ENCODE measurements around the gene FAM117A. TPM values are rescaled to one million over a fixed set of nuclear protein-coding genes. Genes with fewer than 3 reads are reported as not detected.

The FAM117A gene
- total and polyA plus RNA-seq, 2 of the 4 experiments (the other 2 are of a cell fraction): 0.72 to 3.4 TPM

GRCh38 chr17:49777563-49777962 is 13.6 kb upstream of the FAM117A start:
- H2AK9ac ChIP-seq (replicated peaks; ENCODE audit: low read depth, low read length, poor library complexity): no peak overlapping the region
- WGBS, 2 experiments (ENCODE audit: extremely low coverage in 2 of 2, insufficient read length in 1 of 2): 80% methylated on average over 1 of the region's 2 CpGs; no CpG with 5 or more reads in 1 of the 2 experiments
- H3K9me1 ChIP-seq (ENCODE audit: insufficient read depth, low read length): no peaks in the 10 kb centered on the region; the same call in 1 of the 2 replicates
- no peak overlapping the region for H2BK20ac ChIP-seq (ENCODE audit: low read depth, low read length)
- H3K27me3 ChIP-seq (ENCODE audit: control insufficient read depth, insufficient read depth, low read length): peaks cover 2% of the 10 kb centered on the region; the same call in 1 of the 2 replicates
- no peaks in the 10 kb centered on the region for H4K20me1 ChIP-seq (ENCODE audit: insufficient read depth, low read length)
- no peak overlapping the region for H2AFZ ChIP-seq (replicated peaks; ENCODE audit: low read length, poor library complexity)
- H3K9ac ChIP-seq (ENCODE audit: low read depth, low read length): no peak overlapping the region
- no peak overlapping the region for H4K5ac ChIP-seq (ENCODE audit: low read depth, low read length)
- no peak overlapping the region for H3K23ac ChIP-seq (ENCODE audit: low read depth, low read length)
- no peak overlapping the region for H3K18ac ChIP-seq (ENCODE audit: low read depth, low read length)
- no peak overlapping the region for H3K14ac ChIP-seq (replicated peaks; ENCODE audit: low read depth, low read length)
- BruUV-seq (replicated peaks): no TSS peak
- H4K8ac ChIP-seq (ENCODE audit: low read depth in 2 of 2, low read length in 2 of 2): no peak overlapping the region
- H3K79me1 ChIP-seq (ENCODE audit: low read depth in 1 of 2, low read length in 2 of 2): no peaks in the 10 kb centered on the region
- H3K56ac ChIP-seq (ENCODE audit: extremely low read depth, insufficient read depth, low read length): no peak overlapping the region
- no peaks in the 10 kb centered on the region for H3K9me3 ChIP-seq (ENCODE audit: control insufficient read depth, insufficient read depth, low read length)
- no peak overlapping the region for H2BK15ac ChIP-seq (ENCODE audit: low read depth, low read length)
- in situ Hi-C loops (cut with MboI; ENCODE audit: low sequenced_read_pairs) (no loop called here), intact Hi-C loops (cut with micrococcal nuclease) (no loop called here), dilution Hi-C loops (cut with HindIII; ENCODE audit: low sequenced_read_pairs, unreplicated experiment) (no loop called here)
- H3K4ac ChIP-seq (ENCODE audit: low read depth, low read length): no peak overlapping the region
- ChIA-PET CTCF (no interaction called here), POLR2A (ENCODE audit: unreplicated experiment) (interaction anchor here (0.5 kb wide), 1 partner anchor 11 kb away, joined by 3 read pairs; the partner anchor contains the start of gene KAT7)
- H2BK120ac ChIP-seq (ENCODE audit: low read depth, low read length): no peak overlapping the region
- DNase-seq (no peak), ATAC-seq (ENCODE audit: low read depth) (no peak)
- H3K27ac ChIP-seq (ENCODE audit: insufficient read depth, low read length): no peak overlapping the region
- no peak overlapping the region for H3K4me2 ChIP-seq (ENCODE audit: low read depth, low read length)
- no peak overlapping the region for H4K91ac ChIP-seq (ENCODE audit: insufficient read depth, low read depth, low read length)
- H3K36me3 ChIP-seq (ENCODE audit: control insufficient read depth, insufficient read depth, low read length): no peaks in the 10 kb centered on the region
- H2BK5ac ChIP-seq (ENCODE audit: low read depth, low read length, poor library complexity, severe bottlenecking): no peak overlapping the region
- H2AK5ac ChIP-seq (ENCODE audit: low read depth, low read length): no peak overlapping the region
- no peak for TF ChIP-seq CEBPB (IDR thresholded peaks at IDR 0.05; ENCODE audit: low read depth, low read length)
- TF ChIP-seq FOS (IDR thresholded peaks at IDR 0.05; ENCODE audit: low read depth, low read length): no peak
- TF ChIP-seq NFE2L2 (IDR thresholded peaks at IDR 0.05; ENCODE audit: low read depth, low read length): no peak
- no peak for TF ChIP-seq RAD21 (IDR thresholded peaks at IDR 0.05; ENCODE audit: low read length)
- TF ChIP-seq BHLHE40 (IDR thresholded peaks at IDR 0.05; ENCODE audit: low read depth, low read length): no peak
- no peak for TF ChIP-seq MAFK (IDR thresholded peaks at IDR 0.05; ENCODE audit: low read depth, low read length)
- TF ChIP-seq SMC3 (IDR thresholded peaks at IDR 0.05; ENCODE audit: low read depth, low read length): no peak
- TF ChIP-seq, protein P1, sequence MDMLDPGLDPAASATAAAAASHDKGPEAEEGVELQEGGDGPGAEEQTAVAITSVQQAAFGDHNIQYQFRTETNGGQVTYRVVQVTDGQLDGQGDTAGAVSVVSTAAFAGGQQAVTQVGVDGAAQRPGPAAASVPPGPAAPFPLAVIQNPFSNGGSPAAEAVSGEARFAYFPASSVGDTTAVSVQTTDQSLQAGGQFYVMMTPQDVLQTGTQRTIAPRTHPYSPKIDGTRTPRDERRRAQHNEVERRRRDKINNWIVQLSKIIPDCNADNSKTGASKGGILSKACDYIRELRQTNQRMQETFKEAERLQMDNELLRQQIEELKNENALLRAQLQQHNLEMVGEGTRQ (IDR thresholded peaks at IDR 0.05; ENCODE audit: low read depth, low read length): no peak
- TF ChIP-seq CTCF (conservative IDR thresholded peaks at IDR 0.05; ENCODE audit: low read depth, low read length): no peak
- TF ChIP-seq RCOR1 (IDR thresholded peaks at IDR 0.05; ENCODE audit: insufficient replicate concordance, low read length): no peak
- no peak for TF ChIP-seq ELK1 (IDR thresholded peaks at IDR 0.05; ENCODE audit: borderline replicate concordance, low read depth, low read length)
- TF ChIP-seq POLR2A (IDR thresholded peaks at IDR 0.05; ENCODE audit: low read depth, low read length): no peak
- no peak for TF ChIP-seq RFX5 (IDR thresholded peaks at IDR 0.05; ENCODE audit: low read depth, low read length)
- TF ChIP-seq MAZ (IDR thresholded peaks at IDR 0.05; ENCODE audit: borderline replicate concordance, low read depth, low read length): no peak
- TF ChIP-seq CHD1 (IDR thresholded peaks at IDR 0.05; ENCODE audit: low read depth, low read length): no peak
- TF ChIP-seq MXI1 (IDR thresholded peaks at IDR 0.05; ENCODE audit: borderline replicate concordance, low read depth, low read length): no peak
- H3K4me3 ChIP-seq (ENCODE audit: insufficient read depth, low read depth, low read length): no peak overlapping the region
- H3K4me1 ChIP-seq (ENCODE audit: control insufficient read depth, insufficient read depth, low read length): no peaks in the 10 kb centered on the region
